NB4 (cell line): ENCODE results near the gene RSPH3.

Source experiments
- CTCF ChIP-seq: IDR thresholded peaks from one replicate; pipeline ENCODE4 v1.5.1; 2012; ENCODE audit warnings: low read depth, low read length
- MYC ChIP-seq: IDR thresholded peaks from 2 replicates; pipeline ENCODE4 v1.6.1; 2011; ENCODE audit warnings: low read depth, low read length
- POLR2A ChIP-seq: IDR thresholded peaks from 2 replicates; pipeline ENCODE4 v1.6.1; 2011; ENCODE audit warnings: mild to moderate bottlenecking; ENCODE audit not compliant: insufficient read length; ENCODE audit errors: extremely low read depth

- TF ChIP-seq CTCF: no peak
- no peak for TF ChIP-seq POLR2A
- TF ChIP-seq MYC: no peak
These were observed 41.3 kb downstream of the RSPH3 start for GRCh38 chr6:158958504-158959386.
